ENCODE measurements around the gene ABR. TPM values are rescaled to one million over a fixed set of nuclear protein-coding genes. Genes with fewer than 3 reads are reported as not detected.

The ABR gene
- total RNA-seq, 4 donors from 2014 or later: 78.0 to 208 (median 106) TPM

GRCh38 chr17:1197379-1197778 is 17.6 kb upstream of the ABR start:
- peaks cover 33% of the 10 kb centered on the region for H3K4me1 ChIP-seq
- H3K27ac ChIP-seq: peak overlapping the region; percentile 80
- 69% methylated on average over 3 of the region's 3 CpGs for WGBS
- H3K36me3 ChIP-seq: no peaks in the 10 kb centered on the region
- peak in 1 of 2 donors; percentile 86 for DNase-seq (ENCODE audit: low spot score in 2 of 2)
- no peak overlapping the region for H3K4me3 ChIP-seq
- H3K27me3 ChIP-seq: no peaks in the 10 kb centered on the region
- no peaks in the 10 kb centered on the region for H3K9me3 ChIP-seq
- TF ChIP-seq POLR2A (IDR thresholded peaks at IDR 0.05) (no peak), POLR2AphosphoS5 (IDR thresholded peaks at IDR 0.05) (peak in 2 of 3 donors; percentile 66 to 86)

GRCh38 chr17:1196946-1197345 is 17.2 kb upstream of the ABR start:
- DNase-seq (ENCODE audit: low spot score in 2 of 2): no peak
- no peaks in the 10 kb centered on the region for H3K36me3 ChIP-seq
- H3K27me3 ChIP-seq: no peaks in the 10 kb centered on the region
- peaks cover 33% of the 10 kb centered on the region for H3K4me1 ChIP-seq
- no peaks in the 10 kb centered on the region for H3K9me3 ChIP-seq
- WGBS: 85% methylated on average over 10 of the region's 14 CpGs
- H3K27ac ChIP-seq: peak overlapping the region; percentile 80
- no peak for TF ChIP-seq POLR2A (IDR thresholded peaks at IDR 0.05)
- no peak for TF ChIP-seq POLR2AphosphoS5 (IDR thresholded peaks at IDR 0.05)
- TF ChIP-seq EP300 (IDR thresholded peaks at IDR 0.05): no peak
- TF ChIP-seq CTCF (IDR thresholded peaks at IDR 0.05): no peak
- H3K4me3 ChIP-seq: no peak overlapping the region

DNA sequence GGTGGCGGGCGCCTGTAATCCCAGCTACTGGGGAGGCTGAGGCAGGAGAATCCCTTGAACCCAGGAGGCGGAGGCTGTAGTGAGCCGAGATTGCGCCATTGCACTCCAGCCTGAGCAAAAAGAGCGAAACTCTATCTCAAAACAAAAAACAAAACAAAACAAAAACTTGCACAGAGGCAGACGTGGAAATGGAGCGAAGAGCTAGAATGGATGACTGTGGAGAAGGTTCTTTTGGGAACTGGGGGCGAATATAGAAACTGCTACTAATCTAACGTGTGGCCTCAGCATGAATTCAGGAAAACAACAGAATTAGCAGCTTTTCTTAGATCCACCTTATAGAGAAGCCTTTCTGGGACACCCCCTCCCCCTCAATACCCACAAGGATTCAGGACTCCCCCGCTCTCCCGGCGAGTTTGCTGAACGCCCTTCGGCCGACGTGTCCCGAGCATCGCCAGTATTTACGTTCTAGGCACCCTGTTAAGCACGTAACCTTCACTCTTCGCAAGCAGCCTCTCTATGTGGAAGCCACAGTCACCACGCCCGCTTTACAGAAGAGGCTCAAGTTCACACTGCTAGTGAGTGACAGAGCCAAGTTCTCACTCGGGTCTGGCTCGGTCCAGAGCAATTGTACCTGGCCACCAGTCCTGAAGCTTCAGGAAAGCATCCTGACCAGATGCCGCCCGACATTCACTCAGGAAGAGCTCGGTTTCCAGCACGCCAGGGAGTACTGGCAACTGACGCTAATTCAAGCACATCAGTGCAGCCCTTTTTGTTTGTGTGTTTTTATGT is 13.3 kb upstream of the ABR start:
- no peaks in the 10 kb centered on the region for H3K9me3 ChIP-seq
- TF ChIP-seq POLR2A (IDR thresholded peaks at IDR 0.05): no peak
- no peak for TF ChIP-seq CTCF (IDR thresholded peaks at IDR 0.05)
- TF ChIP-seq POLR2AphosphoS5 (IDR thresholded peaks at IDR 0.05): no peak
- no peak for TF ChIP-seq EP300 (IDR thresholded peaks at IDR 0.05)
- no peak overlapping the region for H3K27ac ChIP-seq
- DNase-seq (ENCODE audit: low spot score in 2 of 2): no peak
- no peaks in the 10 kb centered on the region for H3K27me3 ChIP-seq
- no peaks in the 10 kb centered on the region for H3K36me3 ChIP-seq
- no peak overlapping the region for H3K4me3 ChIP-seq
- 81% methylated on average over 31 of the region's 31 CpGs for WGBS
- peaks cover 45% of the 10 kb centered on the region for H3K4me1 ChIP-seq

DNA sequence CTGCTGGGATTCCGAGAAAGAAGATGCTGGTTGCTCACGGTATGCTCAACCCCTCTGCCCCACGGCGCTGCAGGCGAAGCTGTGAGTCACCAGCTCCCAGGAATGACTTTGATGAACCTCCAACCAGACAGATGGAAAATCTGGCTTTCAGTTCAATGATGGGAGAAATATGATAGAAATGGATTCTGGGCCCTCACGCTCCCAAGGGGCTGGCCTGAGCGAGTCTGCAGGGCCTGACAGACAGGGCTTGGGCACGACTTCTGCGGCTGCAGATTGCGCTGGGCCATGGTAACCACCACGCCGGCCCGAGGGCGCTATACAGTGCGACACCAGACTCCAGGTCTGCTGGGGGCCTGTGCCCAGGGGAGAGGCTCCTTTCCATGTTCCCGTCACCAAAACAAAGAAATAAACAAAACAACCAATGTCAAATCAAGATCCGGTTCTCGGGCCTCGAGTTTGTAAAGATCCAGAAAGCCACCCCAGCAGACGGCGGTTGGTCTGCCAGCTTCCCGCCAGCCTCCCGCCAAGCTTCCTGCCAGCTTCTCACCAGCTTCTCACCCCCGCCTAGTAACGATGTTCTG is 11.1 kb upstream of the ABR start:
- Histone ChIP-seq H3K36me3 (no peaks in the 10 kb centered on the region), H3K4me1 (peaks cover 56% of the 10 kb centered on the region), H3K9me3 (no peaks in the 10 kb centered on the region), H3K4me3 (no peak overlapping the region), H3K27me3 (no peaks in the 10 kb centered on the region), H3K27ac (peak overlapping the region; percentile 1)
- DNase-seq (ENCODE audit: low spot score in 2 of 2): no peak
- WGBS: 30% methylated on average over 25 of the region's 25 CpGs
- TF ChIP-seq CTCF (IDR thresholded peaks at IDR 0.05) (no peak), EP300 (IDR thresholded peaks at IDR 0.05) (no peak), POLR2A (IDR thresholded peaks at IDR 0.05) (no peak), POLR2AphosphoS5 (IDR thresholded peaks at IDR 0.05) (no peak)

- Histone ChIP-seq H3K36me3 (no peaks in the 10 kb centered on the region), H3K27ac (peak overlapping the region; percentile 45), H3K4me3 (no peak overlapping the region), H3K27me3 (no peaks in the 10 kb centered on the region), H3K4me1 (peaks cover 59% of the 10 kb centered on the region), H3K9me3 (no peaks in the 10 kb centered on the region)
- 28% methylated on average over 20 of the region's 20 CpGs for WGBS
- DNase-seq (ENCODE audit: low spot score in 2 of 2): peak; percentile 94 to 96
- TF ChIP-seq POLR2AphosphoS5 (IDR thresholded peaks at IDR 0.05): peak; percentile 35 to 83 (median 78)
- no peak for TF ChIP-seq POLR2A (IDR thresholded peaks at IDR 0.05)
These were observed 9.2 kb upstream of the ABR start for GRCh38 chr17:1188812-1189504.

Data from suprapubic skin (tissue), 4 donors.